ENCODE results near the gene MYO10. TPM values are rescaled to one million over a fixed set of nuclear protein-coding genes. Genes with fewer than 3 reads are reported as not detected.

The MYO10 gene
- total RNA-seq, 1 donor from 2014 or later, result 20.0 TPM

DNA sequence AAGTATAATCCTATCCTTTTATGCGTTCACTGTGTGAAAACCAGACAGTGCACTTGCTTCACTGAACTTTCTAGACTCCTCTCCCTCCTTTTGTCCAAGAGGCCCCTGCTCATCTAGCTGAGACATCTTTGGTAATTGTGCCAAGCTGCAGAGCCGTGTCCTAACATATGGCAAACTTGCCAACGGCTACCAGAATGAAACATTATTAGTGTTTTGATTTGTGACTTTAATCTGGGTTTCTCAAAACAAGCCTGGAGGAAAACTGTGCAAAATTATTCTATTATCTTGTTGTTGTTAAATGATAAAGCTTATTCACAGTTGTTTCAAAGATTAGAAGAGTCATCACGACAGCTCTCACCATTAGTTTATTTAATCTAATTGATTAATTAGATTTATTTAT is 240.3 kb downstream of the MYO10 start:
- Histone ChIP-seq H3K36me3 (peaks cover 0 to 3% of the 10 kb centered on the region in 2 donors), H3K27me3 (no peaks in the 10 kb centered on the region), H3K27ac (no peak overlapping the region), H3K4me3 (no peak overlapping the region), H3K4me1 (no peaks in the 10 kb centered on the region), H3K9me3 (no peaks in the 10 kb centered on the region)
- DNase-seq (ENCODE audit: low spot score in 2 of 2), result no peak
- intact Hi-C loops (cut with DNase I), result no loop called here
- TF ChIP-seq, protein P1, sequence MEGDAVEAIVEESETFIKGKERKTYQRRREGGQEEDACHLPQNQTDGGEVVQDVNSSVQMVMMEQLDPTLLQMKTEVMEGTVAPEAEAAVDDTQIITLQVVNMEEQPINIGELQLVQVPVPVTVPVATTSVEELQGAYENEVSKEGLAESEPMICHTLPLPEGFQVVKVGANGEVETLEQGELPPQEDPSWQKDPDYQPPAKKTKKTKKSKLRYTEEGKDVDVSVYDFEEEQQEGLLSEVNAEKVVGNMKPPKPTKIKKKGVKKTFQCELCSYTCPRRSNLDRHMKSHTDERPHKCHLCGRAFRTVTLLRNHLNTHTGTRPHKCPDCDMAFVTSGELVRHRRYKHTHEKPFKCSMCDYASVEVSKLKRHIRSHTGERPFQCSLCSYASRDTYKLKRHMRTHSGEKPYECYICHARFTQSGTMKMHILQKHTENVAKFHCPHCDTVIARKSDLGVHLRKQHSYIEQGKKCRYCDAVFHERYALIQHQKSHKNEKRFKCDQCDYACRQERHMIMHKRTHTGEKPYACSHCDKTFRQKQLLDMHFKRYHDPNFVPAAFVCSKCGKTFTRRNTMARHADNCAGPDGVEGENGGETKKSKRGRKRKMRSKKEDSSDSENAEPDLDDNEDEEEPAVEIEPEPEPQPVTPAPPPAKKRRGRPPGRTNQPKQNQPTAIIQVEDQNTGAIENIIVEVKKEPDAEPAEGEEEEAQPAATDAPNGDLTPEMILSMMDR (IDR thresholded peaks at IDR 0.05), result no peak

- TF ChIP-seq, protein P1 (IDR thresholded peaks at IDR 0.05), result no peak
- DNase-seq (ENCODE audit: low spot score in 2 of 2), result no peak
- Histone ChIP-seq H3K27me3 (no peaks in the 10 kb centered on the region), H3K36me3 (peaks cover 0 to 3% of the 10 kb centered on the region in 2 donors), H3K9me3 (no peaks in the 10 kb centered on the region), H3K4me3 (no peak overlapping the region), H3K4me1 (no peaks in the 10 kb centered on the region), H3K27ac (no peak overlapping the region)
- intact Hi-C loops (cut with DNase I), result no loop called here
Measured at GRCh38 chr5:16693879-16694278, 242.2 kb downstream of the MYO10 start.

DNA sequence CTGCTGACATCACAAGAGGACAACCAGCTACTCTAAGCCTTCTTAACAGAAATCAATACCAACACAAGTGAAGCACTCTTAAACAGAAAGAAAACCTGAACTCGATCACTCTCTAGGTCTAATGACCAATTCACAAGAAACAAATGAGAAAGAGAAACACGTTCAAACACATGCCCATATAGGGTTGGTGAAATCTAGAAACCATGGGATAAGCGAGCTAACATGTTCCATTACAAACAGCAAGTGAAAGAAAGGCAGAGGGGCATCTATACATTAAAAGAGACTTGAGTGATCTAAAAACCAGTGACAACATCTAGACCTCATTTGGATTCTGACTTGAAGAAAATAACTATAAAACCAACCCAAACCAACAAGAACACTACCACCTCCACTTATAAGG is 244.4 kb downstream of the MYO10 start:
- Histone ChIP-seq H3K4me3 (no peak overlapping the region), H3K27ac (no peak overlapping the region), H3K36me3 (peaks cover 0 to 3% of the 10 kb centered on the region in 2 donors), H3K27me3 (no peaks in the 10 kb centered on the region), H3K9me3 (no peaks in the 10 kb centered on the region), H3K4me1 (no peaks in the 10 kb centered on the region)
- intact Hi-C loops (cut with DNase I), result no loop called here
- no peak for DNase-seq (ENCODE audit: low spot score in 2 of 2)
- TF ChIP-seq, protein P1 (IDR thresholded peaks at IDR 0.05), result no peak

- DNase-seq (ENCODE audit: low spot score in 2 of 2), result no peak
- Histone ChIP-seq H3K4me1 (no peaks in the 10 kb centered on the region), H3K9me3 (no peaks in the 10 kb centered on the region), H3K36me3 (peaks cover 0 to 3% of the 10 kb centered on the region in 2 donors), H3K4me3 (no peak overlapping the region), H3K27me3 (no peaks in the 10 kb centered on the region), H3K27ac (no peak overlapping the region)
- intact Hi-C loops (cut with DNase I), result no loop called here
- TF ChIP-seq, protein P1 (IDR thresholded peaks at IDR 0.05), result no peak
Measured at GRCh38 chr5:16690243-16690852, 245.7 kb downstream of the MYO10 start.

DNA sequence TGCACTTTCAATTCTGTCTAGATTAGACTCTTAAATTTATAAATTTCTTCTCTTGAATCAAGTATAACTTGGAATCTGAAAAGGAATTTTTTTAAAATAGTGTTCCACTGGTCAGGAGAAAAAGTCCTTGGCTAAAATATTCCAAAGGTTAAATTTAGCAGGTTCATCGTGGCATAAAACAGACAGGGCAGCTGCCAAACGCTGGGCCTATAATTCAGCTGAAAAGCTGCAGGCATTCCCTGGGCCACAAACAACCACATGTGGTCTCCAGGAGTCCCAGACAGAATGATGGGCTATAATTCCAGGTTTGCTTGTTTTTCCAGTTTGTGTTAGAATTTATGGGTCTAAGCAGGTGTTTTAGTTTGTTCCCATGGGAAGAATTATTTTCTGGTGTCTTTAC is 248.2 kb downstream of the MYO10 start:
- no peaks in the 10 kb centered on the region for H3K9me3 ChIP-seq
- TF ChIP-seq, protein P1 (IDR thresholded peaks at IDR 0.05), result no peak
- no peak for DNase-seq (ENCODE audit: low spot score in 2 of 2)
- H3K4me3 ChIP-seq, result no peak overlapping the region
- intact Hi-C loops (cut with DNase I), result no loop called here
- H3K27ac ChIP-seq, result no peak overlapping the region
- H3K27me3 ChIP-seq, result no peaks in the 10 kb centered on the region
- no peaks in the 10 kb centered on the region for H3K36me3 ChIP-seq
- no peaks in the 10 kb centered on the region for H3K4me1 ChIP-seq

DNA sequence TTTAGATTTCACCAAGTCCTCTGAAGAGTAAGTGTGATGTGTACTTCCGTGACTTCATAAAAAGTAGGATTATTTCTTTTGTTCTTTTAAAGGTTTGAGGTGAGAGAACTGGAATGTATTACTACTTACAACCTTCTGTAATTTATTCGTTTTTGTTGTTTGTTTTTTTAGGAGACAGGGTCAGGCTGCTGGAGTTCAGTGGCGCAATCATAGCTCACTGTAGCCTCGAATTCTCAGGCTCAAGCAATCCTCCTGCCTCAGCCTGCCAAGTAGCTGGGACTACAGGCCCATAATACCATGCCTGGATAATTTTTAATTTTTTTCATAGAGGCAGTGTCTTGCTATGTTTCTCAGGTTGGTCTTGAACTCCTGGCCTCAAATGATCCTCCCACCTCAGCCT is 251.0 kb downstream of the MYO10 start:
- TF ChIP-seq, protein P1 (IDR thresholded peaks at IDR 0.05), result no peak
- no peak for DNase-seq (ENCODE audit: low spot score in 2 of 2)
- intact Hi-C loops (cut with DNase I), result no loop called here
- Histone ChIP-seq H3K27me3 (no peaks in the 10 kb centered on the region), H3K4me1 (no peaks in the 10 kb centered on the region), H3K4me3 (no peak overlapping the region), H3K36me3 (peaks cover 2 to 6% of the 10 kb centered on the region in 2 donors), H3K9me3 (no peaks in the 10 kb centered on the region), H3K27ac (no peak overlapping the region)
